A549 (cell line): ENCODE measurements around the gene SLC25A47.
"Not testable (repeated sequence)": the region's sequence is repeated elsewhere in the genome, so short reads cannot be mapped to it uniquely, and the experiment has no call there.

Source experiments
- CHD2 ChIP-seq: fragments of 150-350 bp; IDR thresholded peaks from 2 replicates; pipeline ENCODE4 v1.6.1; 2014; ENCODE audit warnings: low read length; ENCODE audit not compliant: partially characterized antibody
- CTCF ChIP-seq: fragments of >200 bp; sonication (Bioruptor Twin); formaldehyde crosslinking; IDR thresholded peaks from 3 replicates; pipeline ENCODE4 v1.5.1; 2016
- MYC ChIP-seq: IDR thresholded peaks from 2 replicates; pipeline ENCODE4 v1.6.1; 2012; ENCODE audit warnings: mild to moderate bottlenecking, inconsistent platforms, low read length, improper control_type of control experiment, borderline replicate concordance
- POLR2A ChIP-seq: IDR thresholded peaks from 2 replicates; pipeline ENCODE4 v1.6.1; 2012; ENCODE audit warnings: mild to moderate bottlenecking, low read length
- POLR2AphosphoS2 ChIP-seq: conservative IDR thresholded peaks from 2 replicates; pipeline ENCODE4 v1.6.1; 2012; ENCODE audit warnings: low read length, improper control_type of control experiment, inconsistent platforms
- RAD21 ChIP-seq, 2 experiments: fragments of >200 bp in 1 of 2; sonication (Bioruptor Twin) in 1 of 2; formaldehyde crosslinking in 1 of 2; IDR thresholded peaks in 1 of 2; conservative IDR thresholded peaks in 1 of 2; 2 replicates in 1 of 2; 3 replicates in 1 of 2; pipeline ENCODE4 v1.6.1; 2012 to 2018; ENCODE audit warnings: inconsistent platforms in 1 of 2
- RCOR1 ChIP-seq: fragments of 150-350 bp; IDR thresholded peaks from 2 replicates; pipeline ENCODE4 v1.6.1; 2014; ENCODE audit warnings: antibody characterized with exemption, low read length, low read depth
- TF ChIP-seq, protein P1 (sequence below): IDR thresholded peaks from 2 replicates; pipeline ENCODE4 v1.6.1; 2012
- TF ChIP-seq, protein P2 (sequence below): fragments of 250-450 bp; sonication (Bioruptor Pico); IDR thresholded peaks from 2 replicates; pipeline ENCODE4 v1.5.0; 2021; ENCODE audit warnings: mild to moderate bottlenecking, moderate library complexity, borderline replicate concordance

DNA sequence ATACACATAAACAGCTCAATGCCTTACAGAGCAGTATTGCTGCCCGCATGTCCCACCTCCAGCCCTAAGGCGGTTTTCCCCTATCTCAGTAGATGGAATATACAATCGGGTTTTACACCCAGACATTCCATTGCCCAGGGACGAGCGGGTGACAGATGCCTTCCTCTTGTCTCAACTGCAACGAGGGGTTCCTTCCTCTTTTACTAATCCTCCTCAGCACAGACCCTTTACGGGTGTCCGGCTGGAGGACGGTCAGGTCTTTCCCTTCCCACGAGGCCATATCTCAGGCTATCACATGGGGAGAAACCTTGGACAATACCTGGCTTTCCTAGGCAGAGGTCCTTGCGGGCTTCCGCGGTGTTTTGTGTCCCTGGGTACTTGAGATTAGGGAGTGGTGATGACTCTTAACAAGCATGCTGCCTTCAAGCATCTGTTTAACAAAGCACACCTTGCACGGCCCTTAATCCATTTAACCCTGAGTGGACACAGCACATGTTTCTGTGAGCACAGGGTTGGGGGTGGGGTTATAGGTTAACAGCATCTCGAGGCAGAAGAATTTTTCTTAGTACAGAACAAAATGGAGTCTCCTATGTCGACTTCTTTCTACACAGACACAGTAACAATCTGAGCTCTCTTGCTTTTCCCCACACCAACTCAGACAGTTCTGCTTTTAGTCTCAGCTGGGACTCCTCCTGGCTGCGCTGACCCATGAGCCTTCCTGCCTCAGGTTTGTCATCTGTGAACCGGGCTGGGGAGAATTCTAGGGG lies 10.8 kb upstream of the SLC25A47 start:
- TF ChIP-seq CTCF; POLR2AphosphoS2; POLR2A; CHD2; MYC; RAD21 (conservative IDR thresholded peaks at IDR 0.05 in 1 of 2, IDR thresholded peaks at IDR 0.05 in 1 of 2); RCOR1: not testable (repeated sequence)
- TF ChIP-seq, protein P1, sequence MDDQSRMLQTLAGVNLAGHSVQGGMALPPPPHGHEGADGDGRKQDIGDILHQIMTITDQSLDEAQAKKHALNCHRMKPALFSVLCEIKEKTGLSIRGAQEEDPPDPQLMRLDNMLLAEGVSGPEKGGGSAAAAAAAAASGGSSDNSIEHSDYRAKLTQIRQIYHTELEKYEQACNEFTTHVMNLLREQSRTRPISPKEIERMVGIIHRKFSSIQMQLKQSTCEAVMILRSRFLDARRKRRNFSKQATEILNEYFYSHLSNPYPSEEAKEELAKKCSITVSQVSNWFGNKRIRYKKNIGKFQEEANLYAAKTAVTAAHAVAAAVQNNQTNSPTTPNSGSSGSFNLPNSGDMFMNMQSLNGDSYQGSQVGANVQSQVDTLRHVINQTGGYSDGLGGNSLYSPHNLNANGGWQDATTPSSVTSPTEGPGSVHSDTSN = not testable (repeated sequence)
- TF ChIP-seq, protein P2, sequence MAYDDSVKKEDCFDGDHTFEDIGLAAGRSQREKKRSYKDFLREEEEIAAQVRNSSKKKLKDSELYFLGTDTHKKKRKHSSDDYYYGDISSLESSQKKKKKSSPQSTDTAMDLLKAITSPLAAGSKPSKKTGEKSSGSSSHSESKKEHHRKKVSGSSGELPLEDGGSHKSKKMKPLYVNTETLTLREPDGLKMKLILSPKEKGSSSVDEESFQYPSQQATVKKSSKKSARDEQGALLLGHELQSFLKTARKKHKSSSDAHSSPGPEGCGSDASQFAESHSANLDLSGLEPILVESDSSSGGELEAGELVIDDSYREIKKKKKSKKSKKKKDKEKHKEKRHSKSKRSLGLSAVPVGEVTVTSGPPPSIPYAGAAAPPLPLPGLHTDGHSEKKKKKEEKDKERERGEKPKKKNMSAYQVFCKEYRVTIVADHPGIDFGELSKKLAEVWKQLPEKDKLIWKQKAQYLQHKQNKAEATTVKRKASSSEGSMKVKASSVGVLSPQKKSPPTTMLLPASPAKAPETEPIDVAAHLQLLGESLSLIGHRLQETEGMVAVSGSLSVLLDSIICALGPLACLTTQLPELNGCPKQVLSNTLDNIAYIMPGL (CRISPR knock-in tag) = not testable (repeated sequence)
